ENCODE results near the gene NPFFR1.

- TF ChIP-seq, protein P1, sequence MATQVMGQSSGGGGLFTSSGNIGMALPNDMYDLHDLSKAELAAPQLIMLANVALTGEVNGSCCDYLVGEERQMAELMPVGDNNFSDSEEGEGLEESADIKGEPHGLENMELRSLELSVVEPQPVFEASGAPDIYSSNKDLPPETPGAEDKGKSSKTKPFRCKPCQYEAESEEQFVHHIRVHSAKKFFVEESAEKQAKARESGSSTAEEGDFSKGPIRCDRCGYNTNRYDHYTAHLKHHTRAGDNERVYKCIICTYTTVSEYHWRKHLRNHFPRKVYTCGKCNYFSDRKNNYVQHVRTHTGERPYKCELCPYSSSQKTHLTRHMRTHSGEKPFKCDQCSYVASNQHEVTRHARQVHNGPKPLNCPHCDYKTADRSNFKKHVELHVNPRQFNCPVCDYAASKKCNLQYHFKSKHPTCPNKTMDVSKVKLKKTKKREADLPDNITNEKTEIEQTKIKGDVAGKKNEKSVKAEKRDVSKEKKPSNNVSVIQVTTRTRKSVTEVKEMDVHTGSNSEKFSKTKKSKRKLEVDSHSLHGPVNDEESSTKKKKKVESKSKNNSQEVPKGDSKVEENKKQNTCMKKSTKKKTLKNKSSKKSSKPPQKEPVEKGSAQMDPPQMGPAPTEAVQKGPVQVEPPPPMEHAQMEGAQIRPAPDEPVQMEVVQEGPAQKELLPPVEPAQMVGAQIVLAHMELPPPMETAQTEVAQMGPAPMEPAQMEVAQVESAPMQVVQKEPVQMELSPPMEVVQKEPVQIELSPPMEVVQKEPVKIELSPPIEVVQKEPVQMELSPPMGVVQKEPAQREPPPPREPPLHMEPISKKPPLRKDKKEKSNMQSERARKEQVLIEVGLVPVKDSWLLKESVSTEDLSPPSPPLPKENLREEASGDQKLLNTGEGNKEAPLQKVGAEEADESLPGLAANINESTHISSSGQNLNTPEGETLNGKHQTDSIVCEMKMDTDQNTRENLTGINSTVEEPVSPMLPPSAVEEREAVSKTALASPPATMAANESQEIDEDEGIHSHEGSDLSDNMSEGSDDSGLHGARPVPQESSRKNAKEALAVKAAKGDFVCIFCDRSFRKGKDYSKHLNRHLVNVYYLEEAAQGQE (IDR thresholded peaks at IDR 0.05) = no peak
- TF ChIP-seq EGR1 (IDR thresholded peaks at IDR 0.05; ENCODE audit: low read depth in 2 of 2) (no peak), CTCF (IDR thresholded peaks at IDR 0.05; ENCODE audit: low read depth, low read length, missing input control) (no peak), TAF1 (conservative IDR thresholded peaks at IDR 0.05) (no peak), JUND (IDR thresholded peaks at IDR 0.05) (no peak), YY1 (IDR thresholded peaks at IDR 0.05) (no peak), GABPA (IDR thresholded peaks at IDR 0.05 in 1 of 2, conservative IDR thresholded peaks at IDR 0.05 in 1 of 2) (no peak)
- TF ChIP-seq, protein P2, sequence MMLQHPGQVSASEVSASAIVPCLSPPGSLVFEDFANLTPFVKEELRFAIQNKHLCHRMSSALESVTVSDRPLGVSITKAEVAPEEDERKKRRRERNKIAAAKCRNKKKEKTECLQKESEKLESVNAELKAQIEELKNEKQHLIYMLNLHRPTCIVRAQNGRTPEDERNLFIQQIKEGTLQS (IDR thresholded peaks at IDR 0.05) = no peak
- TF ChIP-seq, protein P3, sequence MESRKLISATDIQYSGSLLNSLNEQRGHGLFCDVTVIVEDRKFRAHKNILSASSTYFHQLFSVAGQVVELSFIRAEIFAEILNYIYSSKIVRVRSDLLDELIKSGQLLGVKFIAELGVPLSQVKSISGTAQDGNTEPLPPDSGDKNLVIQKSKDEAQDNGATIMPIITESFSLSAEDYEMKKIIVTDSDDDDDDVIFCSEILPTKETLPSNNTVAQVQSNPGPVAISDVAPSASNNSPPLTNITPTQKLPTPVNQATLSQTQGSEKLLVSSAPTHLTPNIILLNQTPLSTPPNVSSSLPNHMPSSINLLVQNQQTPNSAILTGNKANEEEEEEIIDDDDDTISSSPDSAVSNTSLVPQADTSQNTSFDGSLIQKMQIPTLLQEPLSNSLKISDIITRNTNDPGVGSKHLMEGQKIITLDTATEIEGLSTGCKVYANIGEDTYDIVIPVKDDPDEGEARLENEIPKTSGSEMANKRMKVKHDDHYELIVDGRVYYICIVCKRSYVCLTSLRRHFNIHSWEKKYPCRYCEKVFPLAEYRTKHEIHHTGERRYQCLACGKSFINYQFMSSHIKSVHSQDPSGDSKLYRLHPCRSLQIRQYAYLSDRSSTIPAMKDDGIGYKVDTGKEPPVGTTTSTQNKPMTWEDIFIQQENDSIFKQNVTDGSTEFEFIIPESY (IDR thresholded peaks at IDR 0.05) = no peak
- TF ChIP-seq, protein P4, sequence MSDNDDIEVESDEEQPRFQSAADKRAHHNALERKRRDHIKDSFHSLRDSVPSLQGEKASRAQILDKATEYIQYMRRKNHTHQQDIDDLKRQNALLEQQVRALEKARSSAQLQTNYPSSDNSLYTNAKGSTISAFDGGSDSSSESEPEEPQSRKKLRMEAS (IDR thresholded peaks at IDR 0.05) = no peak
Measured at GRCh38 chr10:70319824-70320223, 36.0 kb upstream of the NPFFR1 start.
